A549 treated with GW870086 at 1 μM for 4 hours (cell line): Measurements from ENCODE around the gene MYPOP. TPM values are rescaled to one million over a fixed set of nuclear protein-coding genes. Genes with fewer than 3 reads are reported as not detected.

Experiments used
- total RNA-seq: library from RNA; stranded (reverse); fragments of 200-300 nt; extraction: Qiagen RNA extraction; gene quantifications from 5 replicates; pipeline ENCODE4 v1.2.3, GENCODE V29; 2022; ENCODE audit warnings: low read depth

The MYPOP gene
- 6.1 to 9.6 TPM (median 8.7 TPM) in 5 replicates for total RNA-seq

GRCh38 chr19:45901912-45902650 lies at the start of gene MYPOP:
Gene MYPOP (minus strand): TSS chr19:45902613. CDS start chr19:45901773, 840 bp downstream.

GRCh38 chr19:45913874-45914830 lies 11.7 kb upstream of the MYPOP start, which contains the start of gene NANOS2:
Gene NANOS2 (minus strand): TSS chr19:45914778. CDS start chr19:45914693, 85 bp downstream.

GRCh38 chr19:45885556-45886426 lies 16.6 kb downstream of the MYPOP start, which contains the start of gene IRF2BP1:
Gene IRF2BP1 (minus strand): TSS chr19:45886141. CDS start chr19:45885774, 367 bp downstream.

GRCh38 chr19:45863840-45864628 lies 38.4 kb downstream of the MYPOP start, which contains the start of gene FOXA3:
Gene FOXA3 (plus strand): TSS chr19:45864326. CDS start chr19:45864457, 131 bp downstream.

GRCh38 chr19:45862564-45863334 lies 39.7 kb downstream of the MYPOP start, which contains the start of gene SYMPK:
Gene SYMPK (minus strand): TSS chr19:45863147. CDS start chr19:45854495, 8,652 bp downstream.

Other genes starting within 250 kb of the MYPOP start
- gene GIPR, start 234.4 kb downstream of the MYPOP start, total RNA-seq = 2.4 to 5.1 TPM (median 3.9 TPM) in 5 replicates
- gene SNRPD2, start 210.7 kb downstream of the MYPOP start, total RNA-seq = 743 to 1,005 TPM (median 782 TPM) in 5 replicates
- 7.3 to 9.5 TPM (median 8.6 TPM) in 5 replicates for gene QPCTL, start 209.9 kb downstream of the MYPOP start, total RNA-seq
- 6.9 to 10.9 TPM (median 10.2 TPM) in 5 replicates for gene FBXO46, start 171.7 kb downstream of the MYPOP start, total RNA-seq
- 0.05 to 0.23 TPM (median 0.06 TPM) in 3 of 5 replicates, not detected in the others for gene MEIOSIN, start 169.2 kb downstream of the MYPOP start, total RNA-seq
- gene SIX5, start 133.4 kb downstream of the MYPOP start, total RNA-seq = 17.0 to 28.2 TPM (median 24.1 TPM) in 5 replicates
- 36.2 to 49.7 TPM (median 47.1 TPM) in 5 replicates for gene DMPK, start 120.1 kb downstream of the MYPOP start, total RNA-seq
- 24.9 to 39.2 TPM (median 32.4 TPM) in 5 replicates for gene DMWD, start 109.8 kb downstream of the MYPOP start, total RNA-seq
- not detected in 5 replicates for gene RSPH6A, start 87.3 kb downstream of the MYPOP start, total RNA-seq
- gene SYMPK, start 39.5 kb downstream of the MYPOP start, total RNA-seq = 55.7 to 77.3 TPM (median 73.2 TPM) in 5 replicates
- gene FOXA3, start 38.3 kb downstream of the MYPOP start, total RNA-seq = 0.50 to 0.97 TPM (median 0.67 TPM) in 5 replicates
- gene IRF2BP1, start 16.5 kb downstream of the MYPOP start, total RNA-seq = 23.1 to 35.0 TPM (median 33.2 TPM) in 5 replicates
- gene NANOS2, start 12.2 kb upstream of the MYPOP start, total RNA-seq = not detected in 5 replicates
- 0.05 to 0.14 TPM (median 0.13 TPM) in 5 replicates for gene NOVA2, start 71.3 kb upstream of the MYPOP start, total RNA-seq
- 3.1 to 6.3 TPM (median 4.3 TPM) in 5 replicates for gene CCDC61, start 92.9 kb upstream of the MYPOP start, total RNA-seq
- gene PGLYRP1, start 120.4 kb upstream of the MYPOP start, total RNA-seq = not detected in 5 replicates
- 0.29 to 0.82 TPM (median 0.36 TPM) in 5 replicates for gene IGFL4, start 138.4 kb upstream of the MYPOP start, total RNA-seq
- gene IGFL3, start 222.1 kb upstream of the MYPOP start, total RNA-seq = 0.25 TPM in 1 of 5 replicates, not detected in the others
- 0.42 to 1.3 TPM (median 1.0 TPM) in 5 replicates for gene IGFL2, start 245.6 kb upstream of the MYPOP start, total RNA-seq